RWPE2 (cell line): ENCODE measurements around the gene NQO2.
"Not testable (repeated sequence)": the region's sequence is repeated elsewhere in the genome, so short reads cannot be mapped to it uniquely, and the experiment has no call there.

Source experiments
- ATAC-seq: fragments of 200-7000 bp; cut with Tn5 transposase; 3 replicates; pipeline ENCODE4 v1.9.1; 2021; ENCODE audit warnings: low read depth
- DNase-seq: peaks from one replicate; pipeline ENCODE4 v3.0.0-alpha.2; 2020; ENCODE audit warnings: low spot score
- H3K27ac ChIP-seq: fragments of 450-650 bp; 2 replicates; pipeline ENCODE4 v1.5.1; 2017; ENCODE audit warnings: mild to moderate bottlenecking; ENCODE audit not compliant: poor library complexity, severe bottlenecking
- H3K27me3 ChIP-seq: fragments of 250-450 bp; sonication (Bioruptor Pico); 2 replicates; pipeline ENCODE4 v1.5.1; 2021; ENCODE audit warnings: mild to moderate bottlenecking, moderate library complexity; ENCODE audit not compliant: insufficient read depth, poor library complexity, severe bottlenecking
- H3K36me3 ChIP-seq: fragments of 250-450 bp; sonication (Bioruptor Pico); 2 replicates; pipeline ENCODE4 v1.5.1; 2020; ENCODE audit warnings: low read depth, mild to moderate bottlenecking, moderate library complexity
- H3K4me1 ChIP-seq: fragments of 250-450 bp; sonication (Bioruptor Pico); 2 replicates; pipeline ENCODE4 v1.5.1; 2021; ENCODE audit warnings: mild to moderate bottlenecking, moderate library complexity; ENCODE audit not compliant: insufficient read depth, poor library complexity, severe bottlenecking
- H3K4me3 ChIP-seq: fragments of 250-450 bp; sonication (Bioruptor Pico); 2 replicates; pipeline ENCODE4 v1.5.1; 2021; ENCODE audit warnings: mild to moderate bottlenecking, moderate library complexity; ENCODE audit not compliant: severe bottlenecking
- H3K9me3 ChIP-seq: fragments of 250-450 bp; sonication (Bioruptor Pico); 2 replicates; pipeline ENCODE4 v1.5.1; 2021; ENCODE audit warnings: mild to moderate bottlenecking, moderate library complexity; ENCODE audit not compliant: severe bottlenecking
- CTCF ChIP-seq: fragments of 450-650 bp; IDR thresholded peaks from one replicate; pipeline ENCODE4 v1.5.1; 2017; ENCODE audit warnings: mild to moderate bottlenecking, moderate library complexity; ENCODE audit not compliant: poor library complexity, severe bottlenecking

Gene NQO2

GRCh38 chr6:3017304-3017703 is 17.6 kb downstream of the NQO2 start:
- H3K4me3 ChIP-seq: no peak overlapping the region
- H3K9me3 ChIP-seq: no peaks in the 10 kb centered on the region
- peaks cover 10% of the 10 kb centered on the region for H3K4me1 ChIP-seq
- no peaks in the 10 kb centered on the region for H3K27me3 ChIP-seq
- ATAC-seq (no peak), DNase-seq (no peak)
- H3K36me3 ChIP-seq: peaks cover 25% of the 10 kb centered on the region
- H3K27ac ChIP-seq: no peak overlapping the region
- no peak for TF ChIP-seq CTCF

DNA sequence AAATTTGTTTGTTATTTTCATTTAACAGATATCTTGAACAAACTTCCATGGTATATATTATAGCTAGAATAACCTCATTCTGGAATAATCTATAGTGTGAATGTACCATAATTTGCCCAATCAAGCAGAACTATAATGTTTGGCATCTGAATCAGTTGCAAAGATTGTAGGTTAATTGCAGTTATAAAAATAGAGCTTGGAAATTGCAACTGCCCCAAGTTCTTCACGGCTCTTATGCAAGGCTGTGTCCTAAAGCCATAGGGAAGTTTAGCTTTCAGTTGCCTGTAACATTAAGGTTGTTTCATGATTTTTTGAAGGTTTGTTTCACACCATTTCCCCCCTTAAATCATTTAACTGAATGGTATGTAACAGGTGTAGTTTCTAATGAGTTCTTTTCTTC is 19.4 kb downstream of the NQO2 start:
- no peak overlapping the region for H3K27ac ChIP-seq
- no peak overlapping the region for H3K4me3 ChIP-seq
- DNase-seq (no peak), ATAC-seq (no peak)
- no peak for TF ChIP-seq CTCF
- H3K9me3 ChIP-seq: no peaks in the 10 kb centered on the region
- H3K36me3 ChIP-seq: peaks cover 25% of the 10 kb centered on the region
- H3K27me3 ChIP-seq: no peaks in the 10 kb centered on the region
- peaks cover 2% of the 10 kb centered on the region for H3K4me1 ChIP-seq

- H3K27me3 ChIP-seq: no peaks in the 10 kb centered on the region
- no peak for TF ChIP-seq CTCF
- no peak for ATAC-seq
- H3K9me3 ChIP-seq: no peaks in the 10 kb centered on the region
- DNase-seq: no peak
- H3K4me3 ChIP-seq: no peak overlapping the region
- no peak overlapping the region for H3K27ac ChIP-seq
- peaks cover 7% of the 10 kb centered on the region for H3K4me1 ChIP-seq
- peaks cover 25% of the 10 kb centered on the region for H3K36me3 ChIP-seq
Measured at GRCh38 chr6:3019749-3020320, 20.1 kb downstream of the NQO2 start.

- not testable (repeated sequence) for H3K9me3 ChIP-seq, DNase-seq, H3K4me3 ChIP-seq, H3K27ac ChIP-seq, H3K4me1 ChIP-seq, ATAC-seq, H3K27me3 ChIP-seq
- H3K36me3 ChIP-seq: peaks cover 25% of the 10 kb centered on the region
Measured at GRCh38 chr6:3020976-3021598, 21.4 kb downstream of the NQO2 start.

DNA sequence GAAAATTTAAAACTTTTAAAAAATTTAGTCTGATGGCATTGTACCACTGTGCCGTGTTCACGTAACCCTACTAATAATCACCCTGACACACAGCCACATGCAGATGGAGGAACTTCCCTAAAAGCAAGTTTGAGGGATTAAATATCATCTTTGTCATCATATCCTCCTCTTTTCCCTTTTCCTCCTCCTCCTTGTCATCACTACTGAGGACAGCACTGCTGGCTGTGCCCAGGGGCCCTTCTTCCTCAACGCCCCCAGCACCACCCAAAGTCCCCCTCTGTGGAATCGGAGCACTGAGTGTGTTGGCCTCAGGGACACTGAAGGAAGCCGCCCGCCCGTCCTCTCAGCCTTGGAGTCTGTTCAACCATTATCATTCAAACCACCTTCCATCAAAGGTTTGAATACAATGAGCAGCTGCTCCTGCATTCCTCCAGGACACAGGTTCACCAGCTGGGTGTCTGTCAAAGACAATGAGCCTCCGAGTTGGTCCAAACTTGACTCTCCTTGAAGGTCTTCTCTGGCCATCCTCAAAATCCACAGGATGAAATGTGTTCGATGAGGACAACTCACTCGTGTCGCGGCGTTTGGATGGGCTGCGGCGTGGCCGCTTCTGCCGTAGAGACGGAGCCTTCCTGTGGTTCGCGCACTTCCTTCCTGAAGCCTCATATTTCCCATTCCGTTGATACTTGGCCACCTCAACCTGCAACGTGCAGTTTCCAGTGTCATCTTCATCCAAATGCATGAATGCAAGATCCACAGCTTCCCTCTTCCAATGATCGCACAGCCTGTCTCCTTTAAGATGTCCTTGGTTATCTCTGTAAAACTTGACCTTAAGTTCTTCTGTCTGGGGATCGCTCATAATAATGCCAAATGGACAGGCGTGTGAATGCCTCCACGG is 23.3 kb downstream of the NQO2 start:
- peak; percentile 53 for ATAC-seq
- DNase-seq: no peak
- Histone ChIP-seq H3K4me3 (peak overlapping the region; percentile 35), H3K27me3 (no peaks in the 10 kb centered on the region), H3K4me1 (peaks cover 7% of the 10 kb centered on the region), H3K9me3 (no peaks in the 10 kb centered on the region), H3K36me3 (peaks cover 25% of the 10 kb centered on the region), H3K27ac (peak overlapping the region; percentile 88)
- no peak for TF ChIP-seq CTCF
